Kidney epithelial cell (primary cell): ENCODE results near the gene GNG4. TPM values are rescaled to one million over a fixed set of nuclear protein-coding genes. Genes with fewer than 3 reads are reported as not detected.

Source experiments
- DNase-seq: peaks from one replicate; pipeline ENCODE4 v3.0.0-alpha.2; 2010; ENCODE audit warnings: low read depth
- H3K27me3 ChIP-seq: 2 replicates; pipeline ENCODE4 v1.6.0; 2011; ENCODE audit warnings: low read length; ENCODE audit not compliant: control insufficient read depth, insufficient read depth
- H3K36me3 ChIP-seq: 2 replicates; pipeline ENCODE4 v1.5.1; 2011; ENCODE audit warnings: low read length; ENCODE audit not compliant: control insufficient read depth, insufficient read depth
- H3K4me3 ChIP-seq: 2 replicates; pipeline ENCODE4 v1.5.1; 2011; ENCODE audit warnings: low read depth, mild to moderate bottlenecking, control low read depth, low read length
- total RNA-seq: library from RNA; depleted of rRNA; stranded (reverse); fragments of >200 nt; gene quantifications from 2 replicates; pipeline ENCODE4 v1.2.3, GENCODE V29; 2015
- TF ChIP-seq, protein P1 (sequence below): IDR thresholded peaks from 2 replicates; pipeline ENCODE4 v1.5.1; 2011; ENCODE audit warnings: mild to moderate bottlenecking, moderate library complexity, low read length, control low read depth, inconsistent platforms; ENCODE audit not compliant: insufficient read depth, poor library complexity, severe bottlenecking

The GNG4 gene
- total RNA-seq, result 0.54 and 0.68 TPM in 2 replicates

DNA sequence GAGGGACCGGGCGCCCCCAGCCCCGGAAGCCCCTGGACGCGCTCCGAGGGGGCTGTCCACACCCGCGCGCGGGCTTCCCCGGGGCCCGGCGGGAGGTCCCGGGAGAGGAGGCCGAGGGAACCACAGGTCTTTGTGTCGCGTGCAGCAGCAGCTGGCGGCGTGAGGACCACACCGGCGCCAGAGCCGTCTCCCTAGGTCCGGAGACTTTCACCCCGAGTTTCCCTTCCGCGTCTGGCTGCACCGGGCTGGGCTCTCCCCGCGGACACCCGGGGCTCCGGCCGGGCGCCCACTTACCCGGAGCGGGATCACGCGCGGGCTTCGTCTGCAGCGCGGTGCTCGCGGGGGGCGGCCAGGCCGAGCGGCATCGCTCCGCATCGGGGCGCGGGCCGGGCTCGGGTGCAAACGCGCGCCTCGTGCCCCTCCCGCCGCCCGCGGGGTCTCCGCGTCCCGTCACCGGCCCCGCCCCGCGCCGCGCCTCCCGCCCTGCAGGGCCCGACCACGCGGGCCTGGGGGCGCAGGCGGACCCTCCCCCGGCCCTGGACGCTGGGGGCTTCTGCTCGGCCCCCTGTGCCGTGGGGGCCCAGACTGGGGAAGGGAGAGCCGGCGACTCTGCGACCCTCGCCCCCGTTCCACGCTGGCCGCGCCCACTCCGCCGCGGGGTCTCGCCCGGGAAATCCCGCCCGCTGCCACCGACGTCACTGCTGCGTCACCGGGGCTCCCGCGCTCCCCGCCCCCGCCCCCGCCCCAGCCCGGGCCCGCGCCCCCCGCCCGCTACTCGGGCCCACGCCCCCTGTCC, at the start of gene GNG4:
GNG4 (minus strand) TSS at position 417 of the 796 bp plus-strand sequence. CDS start 65,946 bp downstream, outside the sequence.
- H3K36me3 ChIP-seq, result no peaks in the 10 kb centered on the region
- peaks cover 40% of the 10 kb centered on the region for H3K27me3 ChIP-seq
- TF ChIP-seq, protein P1, sequence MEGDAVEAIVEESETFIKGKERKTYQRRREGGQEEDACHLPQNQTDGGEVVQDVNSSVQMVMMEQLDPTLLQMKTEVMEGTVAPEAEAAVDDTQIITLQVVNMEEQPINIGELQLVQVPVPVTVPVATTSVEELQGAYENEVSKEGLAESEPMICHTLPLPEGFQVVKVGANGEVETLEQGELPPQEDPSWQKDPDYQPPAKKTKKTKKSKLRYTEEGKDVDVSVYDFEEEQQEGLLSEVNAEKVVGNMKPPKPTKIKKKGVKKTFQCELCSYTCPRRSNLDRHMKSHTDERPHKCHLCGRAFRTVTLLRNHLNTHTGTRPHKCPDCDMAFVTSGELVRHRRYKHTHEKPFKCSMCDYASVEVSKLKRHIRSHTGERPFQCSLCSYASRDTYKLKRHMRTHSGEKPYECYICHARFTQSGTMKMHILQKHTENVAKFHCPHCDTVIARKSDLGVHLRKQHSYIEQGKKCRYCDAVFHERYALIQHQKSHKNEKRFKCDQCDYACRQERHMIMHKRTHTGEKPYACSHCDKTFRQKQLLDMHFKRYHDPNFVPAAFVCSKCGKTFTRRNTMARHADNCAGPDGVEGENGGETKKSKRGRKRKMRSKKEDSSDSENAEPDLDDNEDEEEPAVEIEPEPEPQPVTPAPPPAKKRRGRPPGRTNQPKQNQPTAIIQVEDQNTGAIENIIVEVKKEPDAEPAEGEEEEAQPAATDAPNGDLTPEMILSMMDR, result no peak
- DNase-seq, result no peak
- peak within 1 kb of the TSS; percentile 38 for H3K4me3 ChIP-seq

DNA sequence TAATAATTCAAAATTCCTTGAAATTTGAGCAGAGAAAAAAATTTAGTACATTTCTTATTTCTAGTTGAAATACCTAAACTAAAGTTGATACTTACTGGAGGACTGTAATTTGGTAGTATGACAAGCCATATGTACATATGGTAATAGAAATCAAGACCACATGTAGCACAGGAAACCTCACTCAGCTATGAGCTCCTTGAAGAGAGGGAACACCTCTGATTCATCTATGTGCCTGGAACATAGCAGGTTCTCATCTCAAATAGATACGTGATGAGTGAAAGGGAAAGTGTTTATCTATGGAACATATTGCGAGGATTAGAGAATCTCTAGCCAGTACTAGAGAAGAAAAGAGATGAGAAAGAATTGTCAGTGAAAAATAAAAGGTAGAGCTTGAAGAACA, 47.9 kb upstream of the GNG4 start:
- no peak overlapping the region for H3K4me3 ChIP-seq
- no peak for DNase-seq
- TF ChIP-seq, protein P1, result no peak
- no peaks in the 10 kb centered on the region for H3K27me3 ChIP-seq
- peaks cover 1% of the 10 kb centered on the region for H3K36me3 ChIP-seq

DNA sequence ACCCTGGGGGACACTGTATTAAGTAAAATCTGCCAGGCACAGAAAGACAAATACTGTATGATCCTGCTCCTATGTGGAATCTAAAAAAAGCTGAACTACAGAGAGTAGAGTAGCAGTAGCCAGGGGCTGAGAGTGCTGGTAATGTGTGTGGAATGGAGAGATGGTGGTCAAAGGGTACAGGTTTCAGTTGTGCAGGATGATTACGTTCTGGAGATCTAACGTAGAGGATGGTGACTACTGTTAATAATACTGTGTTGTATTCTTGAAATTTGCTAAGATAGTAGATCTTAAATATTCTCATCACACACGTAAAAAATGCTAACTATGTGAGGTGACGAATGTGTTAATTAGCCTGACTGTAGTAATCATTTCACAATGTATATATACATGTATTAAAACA, 39.8 kb upstream of the GNG4 start:
- TF ChIP-seq, protein P1, result no peak
- DNase-seq, result no peak
- Histone ChIP-seq H3K4me3 (no peak overlapping the region), H3K27me3 (no peaks in the 10 kb centered on the region), H3K36me3 (peaks cover 1% of the 10 kb centered on the region)

DNA sequence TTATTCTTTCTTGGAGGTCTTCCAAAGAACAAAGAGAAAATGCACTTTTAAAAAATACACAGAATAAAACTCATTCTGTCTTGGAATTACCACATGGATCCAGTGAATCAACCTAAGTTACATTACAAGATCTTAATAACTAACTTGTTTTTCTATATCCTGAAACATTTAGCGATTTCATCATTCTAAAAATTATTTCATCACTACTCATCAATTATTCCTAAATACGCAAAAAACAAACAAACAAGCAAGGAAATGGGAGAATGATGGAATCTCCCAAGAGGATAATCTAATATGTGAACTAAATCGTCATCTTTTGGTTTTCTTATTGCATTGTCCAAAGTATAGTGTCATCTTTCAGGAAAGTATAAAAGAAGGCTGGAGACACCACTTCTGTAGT, 38.5 kb upstream of the GNG4 start:
- Histone ChIP-seq H3K27me3 (no peaks in the 10 kb centered on the region), H3K36me3 (peaks cover 1% of the 10 kb centered on the region), H3K4me3 (no peak overlapping the region)
- TF ChIP-seq, protein P1, result no peak
- no peak for DNase-seq

DNA sequence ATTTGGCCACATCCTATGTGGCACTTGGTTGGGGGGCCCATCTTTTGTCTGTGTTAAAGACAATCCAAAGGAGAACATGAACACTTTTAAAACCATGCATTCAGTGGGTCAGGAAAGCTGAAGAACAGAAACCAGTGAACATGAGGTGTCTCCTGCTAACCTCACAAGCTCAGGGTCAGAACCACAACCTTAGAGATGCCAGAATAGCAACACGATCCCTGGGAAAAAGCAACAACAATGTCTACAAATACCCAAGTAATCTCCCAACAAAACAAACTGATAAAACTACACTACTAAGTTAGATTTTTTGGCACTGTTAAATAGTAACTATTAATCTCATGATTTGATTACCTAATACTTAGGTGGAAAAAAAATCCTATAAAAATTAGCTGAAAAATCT, 34.1 kb upstream of the GNG4 start:
- no peak overlapping the region for H3K4me3 ChIP-seq
- H3K36me3 ChIP-seq, result no peaks in the 10 kb centered on the region
- DNase-seq, result no peak
- no peaks in the 10 kb centered on the region for H3K27me3 ChIP-seq
- TF ChIP-seq, protein P1, result no peak

DNA sequence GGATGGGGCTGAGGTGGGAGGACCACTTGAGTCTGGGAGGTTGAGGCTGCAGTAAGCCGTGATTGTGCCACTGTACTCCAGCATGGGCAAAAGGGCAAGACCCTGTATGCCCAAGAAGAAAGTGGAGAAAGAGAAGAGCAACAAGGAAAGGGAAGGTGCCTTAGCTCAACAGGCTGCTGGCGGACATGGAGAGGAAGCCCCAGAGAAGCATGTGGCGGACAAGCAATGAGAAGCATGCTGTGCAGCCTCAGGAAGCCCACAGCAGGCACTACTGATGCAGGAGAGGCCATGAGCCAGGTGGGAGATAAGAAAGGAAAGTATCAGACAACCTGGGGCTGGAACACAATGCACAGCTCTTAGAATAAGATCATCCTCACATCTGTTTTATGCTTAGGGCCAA, 32.6 kb upstream of the GNG4 start:
- Histone ChIP-seq H3K4me3 (no peak overlapping the region), H3K27me3 (no peaks in the 10 kb centered on the region), H3K36me3 (no peaks in the 10 kb centered on the region)
- TF ChIP-seq, protein P1, result no peak
- no peak for DNase-seq
